Measurements from ENCODE around the gene ARHGAP23. TPM values are rescaled to one million over a fixed set of nuclear protein-coding genes. Genes with fewer than 3 reads are reported as not detected.

ARHGAP23 gene
- total and polyA plus RNA-seq, 2 experiments from 2014 or later: 21.4 to 150 TPM

DNA sequence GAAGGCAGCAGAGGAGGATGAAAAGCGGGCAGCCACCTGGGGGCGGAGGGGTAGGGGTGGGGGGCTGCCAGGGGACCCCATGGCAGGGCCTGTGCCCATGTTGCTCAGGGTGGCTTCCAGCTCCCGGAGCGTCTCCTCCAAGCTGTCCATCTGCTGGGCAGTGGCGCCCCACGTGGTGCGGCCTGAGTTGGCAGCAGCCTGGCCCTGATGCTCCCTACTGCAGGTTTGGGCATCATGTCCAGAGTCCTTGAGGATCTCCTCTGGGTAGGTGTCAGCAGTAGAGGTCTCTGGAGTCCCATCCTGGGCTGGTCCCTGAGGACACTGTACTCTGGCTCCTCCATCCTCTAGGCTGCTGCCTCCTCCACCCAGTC is 116.6 kb downstream of the ARHGAP23 start (continued):
- TF ChIP-seq, protein P1, sequence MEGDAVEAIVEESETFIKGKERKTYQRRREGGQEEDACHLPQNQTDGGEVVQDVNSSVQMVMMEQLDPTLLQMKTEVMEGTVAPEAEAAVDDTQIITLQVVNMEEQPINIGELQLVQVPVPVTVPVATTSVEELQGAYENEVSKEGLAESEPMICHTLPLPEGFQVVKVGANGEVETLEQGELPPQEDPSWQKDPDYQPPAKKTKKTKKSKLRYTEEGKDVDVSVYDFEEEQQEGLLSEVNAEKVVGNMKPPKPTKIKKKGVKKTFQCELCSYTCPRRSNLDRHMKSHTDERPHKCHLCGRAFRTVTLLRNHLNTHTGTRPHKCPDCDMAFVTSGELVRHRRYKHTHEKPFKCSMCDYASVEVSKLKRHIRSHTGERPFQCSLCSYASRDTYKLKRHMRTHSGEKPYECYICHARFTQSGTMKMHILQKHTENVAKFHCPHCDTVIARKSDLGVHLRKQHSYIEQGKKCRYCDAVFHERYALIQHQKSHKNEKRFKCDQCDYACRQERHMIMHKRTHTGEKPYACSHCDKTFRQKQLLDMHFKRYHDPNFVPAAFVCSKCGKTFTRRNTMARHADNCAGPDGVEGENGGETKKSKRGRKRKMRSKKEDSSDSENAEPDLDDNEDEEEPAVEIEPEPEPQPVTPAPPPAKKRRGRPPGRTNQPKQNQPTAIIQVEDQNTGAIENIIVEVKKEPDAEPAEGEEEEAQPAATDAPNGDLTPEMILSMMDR (conservative IDR thresholded peaks at IDR 0.05; ENCODE audit: low read depth in 2 of 2): peak; percentile 33 to 68

DNA sequence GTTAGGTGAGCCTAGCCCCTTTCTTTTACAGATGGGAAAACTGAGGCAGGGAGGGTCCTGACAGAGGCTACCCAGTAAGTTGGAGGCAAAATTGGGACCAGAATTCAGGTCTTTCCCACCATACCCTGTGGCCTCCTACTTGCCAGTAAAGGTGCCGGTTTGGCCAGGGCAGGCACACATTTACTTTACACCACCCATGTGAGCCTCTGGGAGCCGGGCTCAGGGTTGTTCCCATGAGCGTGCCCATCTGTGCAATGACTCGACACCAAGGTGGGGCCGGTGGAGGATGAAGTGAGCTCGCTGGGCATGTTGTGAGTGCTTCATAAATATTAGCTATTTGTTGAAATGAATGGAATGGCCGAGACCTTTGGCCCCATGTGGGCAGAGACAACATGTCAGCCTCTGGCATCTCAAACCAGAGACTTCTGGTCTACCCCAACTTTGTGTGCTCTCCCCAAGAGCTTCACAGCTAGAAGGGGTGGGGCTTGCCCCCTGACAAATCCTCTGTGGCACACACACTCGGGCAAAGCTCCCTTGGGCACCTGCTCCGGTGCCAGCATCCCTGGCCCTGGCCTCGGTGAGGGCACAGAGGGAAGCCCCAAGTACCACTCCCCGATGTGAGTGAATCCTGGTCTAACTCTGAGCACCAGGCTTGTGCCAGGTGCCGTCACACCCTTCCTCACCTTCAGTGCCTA is 117.4 kb downstream of the ARHGAP23 start:
- Histone ChIP-seq H3K27ac (ENCODE audit: low read depth) (no peak overlapping the region), H3K79me2 (replicated peaks; ENCODE audit: insufficient read depth) (no peaks in the 10 kb centered on the region), H3K9me2 (ENCODE audit: insufficient read depth) (no peaks in the 10 kb centered on the region), H3K27me3 (ENCODE audit: insufficient read depth) (no peaks in the 10 kb centered on the region), H3K4me2 (no peak overlapping the region), H2AFZ (no peak overlapping the region), H4K20me1 (replicated peaks; ENCODE audit: insufficient read depth) (no peaks in the 10 kb centered on the region), H3F3A (replicated peaks; ENCODE audit: low read depth) (no peaks in the 10 kb centered on the region), H3K4me3 (no peak overlapping the region), H3K36me3 (ENCODE audit: insufficient read depth) (no peaks in the 10 kb centered on the region), H3K4me1 (ENCODE audit: insufficient read depth) (no peaks in the 10 kb centered on the region; the same call in 1 of the 2 replicates)
- H3K36me3 Mint-ChIP-seq (ENCODE audit: low read depth): no peaks in the 10 kb centered on the region; the same call in 2 of the 3 replicates
- peaks cover 20% of the 10 kb centered on the region for H3K27me3 Mint-ChIP-seq (ENCODE audit: insufficient read depth, low read depth, poor library complexity)
- H3K9me3 Mint-ChIP-seq: no peaks in the 10 kb centered on the region
- no peak overlapping the region for H3K27ac Mint-ChIP-seq
- ATAC-seq: no peak
- H3K4me3 Mint-ChIP-seq: no peak overlapping the region
- H3K4me1 Mint-ChIP-seq: peaks cover 37% of the 10 kb centered on the region
- no peak for DNase-seq (ENCODE audit: low spot score)
- no peak for TF ChIP-seq JUNB (IDR thresholded peaks at IDR 0.05; ENCODE audit: unreplicated experiment)

DNA sequence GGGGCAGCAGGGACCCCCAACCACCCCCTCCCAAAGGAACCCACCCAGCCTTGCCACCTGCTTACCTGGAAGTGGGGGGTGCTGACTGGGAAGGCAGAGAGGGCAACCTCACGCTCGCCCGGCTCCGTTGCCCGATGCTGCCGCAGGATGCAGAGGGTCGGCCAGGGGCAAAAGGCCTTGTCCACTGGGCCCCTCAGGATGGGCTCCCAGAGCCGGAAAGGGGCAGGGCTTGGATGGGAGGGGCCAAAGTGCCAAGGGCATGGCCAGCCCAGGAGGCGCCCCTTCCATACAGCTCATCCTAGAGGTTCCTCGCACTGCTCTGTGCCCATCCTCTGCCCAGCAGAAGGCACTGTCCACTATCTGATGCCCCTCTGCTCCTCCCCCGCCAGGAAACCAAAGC is 118.1 kb downstream of the ARHGAP23 start:
- no peak overlapping the region for H3K4me3 Mint-ChIP-seq
- no peak overlapping the region for H3K27ac ChIP-seq (ENCODE audit: low read depth)
- H3K9me2 ChIP-seq (ENCODE audit: insufficient read depth): no peaks in the 10 kb centered on the region
- H3K9me3 Mint-ChIP-seq: no peaks in the 10 kb centered on the region
- H3K4me1 ChIP-seq (ENCODE audit: insufficient read depth): no peaks in the 10 kb centered on the region; the same call in 1 of the 2 replicates
- H3K4me1 Mint-ChIP-seq: peaks cover 34% of the 10 kb centered on the region
- H3K27me3 Mint-ChIP-seq (ENCODE audit: insufficient read depth, low read depth, poor library complexity): peaks cover 20% of the 10 kb centered on the region
- H3K27ac Mint-ChIP-seq: no peak overlapping the region
- no peaks in the 10 kb centered on the region for H3K79me2 ChIP-seq (replicated peaks; ENCODE audit: insufficient read depth)
- no peaks in the 10 kb centered on the region for H3F3A ChIP-seq (replicated peaks; ENCODE audit: low read depth)
- H2AFZ ChIP-seq: no peak overlapping the region
- no peaks in the 10 kb centered on the region for H3K27me3 ChIP-seq (ENCODE audit: insufficient read depth)
- ATAC-seq (no peak; the same call in 2 of the 3 replicates), DNase-seq (ENCODE audit: low spot score) (no peak)
- no peak overlapping the region for H3K4me2 ChIP-seq
- no peak overlapping the region for H3K4me3 ChIP-seq
- no peaks in the 10 kb centered on the region for H3K36me3 ChIP-seq (ENCODE audit: insufficient read depth)
- H4K20me1 ChIP-seq (replicated peaks; ENCODE audit: insufficient read depth): no peaks in the 10 kb centered on the region
- no peaks in the 10 kb centered on the region; the same call in 2 of the 3 replicates for H3K36me3 Mint-ChIP-seq (ENCODE audit: low read depth)
- TF ChIP-seq EZH2phosphoT487 (IDR thresholded peaks at IDR 0.05; ENCODE audit: unreplicated experiment) (no peak), EZH2 (IDR thresholded peaks at IDR 0.05; ENCODE audit: low read depth, unreplicated experiment) (no peak), STAT1 (IDR thresholded peaks at IDR 0.05; ENCODE audit: unreplicated experiment) (no peak), POLR2AphosphoS5 (IDR thresholded peaks at IDR 0.05; ENCODE audit: low read depth) (no peak), ZNF114 (CRISPR knock-in tag; IDR thresholded peaks at IDR 0.05) (no peak), ZNF331 (CRISPR knock-in tag; IDR thresholded peaks at IDR 0.05; ENCODE audit: low read depth) (no peak), JUNB (IDR thresholded peaks at IDR 0.05; ENCODE audit: unreplicated experiment) (no peak), CREB1 (CRISPR knock-in tag; IDR thresholded peaks at IDR 0.05; ENCODE audit: low read depth) (no peak)
- TF ChIP-seq, protein P1 (conservative IDR thresholded peaks at IDR 0.05; ENCODE audit: low read depth in 2 of 2): no peak
- TF ChIP-seq, protein P2, sequence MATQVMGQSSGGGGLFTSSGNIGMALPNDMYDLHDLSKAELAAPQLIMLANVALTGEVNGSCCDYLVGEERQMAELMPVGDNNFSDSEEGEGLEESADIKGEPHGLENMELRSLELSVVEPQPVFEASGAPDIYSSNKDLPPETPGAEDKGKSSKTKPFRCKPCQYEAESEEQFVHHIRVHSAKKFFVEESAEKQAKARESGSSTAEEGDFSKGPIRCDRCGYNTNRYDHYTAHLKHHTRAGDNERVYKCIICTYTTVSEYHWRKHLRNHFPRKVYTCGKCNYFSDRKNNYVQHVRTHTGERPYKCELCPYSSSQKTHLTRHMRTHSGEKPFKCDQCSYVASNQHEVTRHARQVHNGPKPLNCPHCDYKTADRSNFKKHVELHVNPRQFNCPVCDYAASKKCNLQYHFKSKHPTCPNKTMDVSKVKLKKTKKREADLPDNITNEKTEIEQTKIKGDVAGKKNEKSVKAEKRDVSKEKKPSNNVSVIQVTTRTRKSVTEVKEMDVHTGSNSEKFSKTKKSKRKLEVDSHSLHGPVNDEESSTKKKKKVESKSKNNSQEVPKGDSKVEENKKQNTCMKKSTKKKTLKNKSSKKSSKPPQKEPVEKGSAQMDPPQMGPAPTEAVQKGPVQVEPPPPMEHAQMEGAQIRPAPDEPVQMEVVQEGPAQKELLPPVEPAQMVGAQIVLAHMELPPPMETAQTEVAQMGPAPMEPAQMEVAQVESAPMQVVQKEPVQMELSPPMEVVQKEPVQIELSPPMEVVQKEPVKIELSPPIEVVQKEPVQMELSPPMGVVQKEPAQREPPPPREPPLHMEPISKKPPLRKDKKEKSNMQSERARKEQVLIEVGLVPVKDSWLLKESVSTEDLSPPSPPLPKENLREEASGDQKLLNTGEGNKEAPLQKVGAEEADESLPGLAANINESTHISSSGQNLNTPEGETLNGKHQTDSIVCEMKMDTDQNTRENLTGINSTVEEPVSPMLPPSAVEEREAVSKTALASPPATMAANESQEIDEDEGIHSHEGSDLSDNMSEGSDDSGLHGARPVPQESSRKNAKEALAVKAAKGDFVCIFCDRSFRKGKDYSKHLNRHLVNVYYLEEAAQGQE (IDR thresholded peaks at IDR 0.05; ENCODE audit: unreplicated experiment): no peak

Data from GM23338 (cell line).